H9 (cell line): ENCODE results near the gene RPS23. TPM values are rescaled to one million over a fixed set of nuclear protein-coding genes. Genes with fewer than 3 reads are reported as not detected.

Experiments
- DNase-seq: peaks from one replicate; pipeline ENCODE4 v3.0.0-alpha.2; 2017
- H2AFZ ChIP-seq: one replicate; pipeline ENCODE4 v1.6.1; 2013; ENCODE audit warnings: mild to moderate bottlenecking, low read length, control low read depth, moderate library complexity
- H2AK5ac ChIP-seq: 2 replicates; pipeline ENCODE4 v1.6.1; 2013; ENCODE audit warnings: low read length, control low read depth, mixed read lengths; ENCODE audit not compliant: insufficient read length
- H2BK120ac ChIP-seq: one replicate; pipeline ENCODE4 v1.6.1; 2013; ENCODE audit warnings: low read depth, mild to moderate bottlenecking, low read length, control low read depth, inconsistent platforms; ENCODE audit not compliant: poor library complexity, severe bottlenecking
- H2BK12ac ChIP-seq: 2 replicates; pipeline ENCODE4 v1.6.1; 2013; ENCODE audit warnings: low read length, control low read depth, mixed read lengths, low read depth; ENCODE audit not compliant: insufficient read length
- H2BK15ac ChIP-seq: 2 replicates; pipeline ENCODE4 v1.6.1; 2013; ENCODE audit warnings: low read depth, low read length, control low read depth
- H2BK20ac ChIP-seq: one replicate; pipeline ENCODE4 v1.6.1; 2013; ENCODE audit warnings: low read depth, mild to moderate bottlenecking, low read length, control low read depth, inconsistent platforms; ENCODE audit not compliant: poor library complexity, severe bottlenecking
- H2BK5ac ChIP-seq: 2 replicates; pipeline ENCODE4 v1.6.1; 2013; ENCODE audit warnings: low read length, control low read depth, mixed read lengths; ENCODE audit not compliant: insufficient read length
- H3K14ac ChIP-seq: 2 replicates; pipeline ENCODE4 v1.6.1; 2013; ENCODE audit warnings: low read length, control low read depth; ENCODE audit not compliant: insufficient read depth
- H3K18ac ChIP-seq: 2 replicates; pipeline ENCODE4 v1.6.1; 2013; ENCODE audit warnings: low read depth, mild to moderate bottlenecking, mixed read lengths, low read length, control low read depth; ENCODE audit not compliant: insufficient read length
- H3K23ac ChIP-seq: 2 replicates; pipeline ENCODE4 v1.6.1; 2013; ENCODE audit warnings: low read length, control low read depth, mixed read lengths, low read depth; ENCODE audit not compliant: insufficient read length
- H3K23me2 ChIP-seq: 2 replicates; pipeline ENCODE4 v1.6.1; 2013; ENCODE audit warnings: low read depth, mild to moderate bottlenecking, mixed read lengths, low read length, control low read depth; ENCODE audit not compliant: insufficient read length, poor library complexity, severe bottlenecking
- H3K27ac ChIP-seq: 2 replicates; pipeline ENCODE4 v1.5.1; 2013; ENCODE audit warnings: low read length, control low read depth, mixed read lengths, low read depth; ENCODE audit not compliant: insufficient read length
- H3K27me3 ChIP-seq: 2 replicates; pipeline ENCODE4 v1.6.1; 2013; ENCODE audit warnings: low read length, control low read depth, inconsistent platforms; ENCODE audit not compliant: insufficient read depth
- H3K4ac ChIP-seq: 2 replicates; pipeline ENCODE4 v1.6.1; 2013; ENCODE audit warnings: low read depth, mild to moderate bottlenecking, control low read depth, inconsistent platforms, low read length, moderate library complexity
- H3K4me1 ChIP-seq: 2 replicates; pipeline ENCODE4 v1.6.1; 2013; ENCODE audit warnings: low read length, control low read depth, inconsistent platforms; ENCODE audit not compliant: insufficient read depth
- H3K4me2 ChIP-seq: 2 replicates; pipeline ENCODE4 v1.6.1; 2013; ENCODE audit warnings: low read length, control low read depth, mixed read lengths; ENCODE audit not compliant: insufficient read length, insufficient read depth
- H3K56ac ChIP-seq: 2 replicates; pipeline ENCODE4 v1.6.1; 2013; ENCODE audit warnings: low read depth, mild to moderate bottlenecking, mixed read lengths, low read length, control low read depth; ENCODE audit not compliant: insufficient read length
- H3K79me1 ChIP-seq: 2 replicates; pipeline ENCODE4 v1.6.1; 2013; ENCODE audit warnings: low read depth, mild to moderate bottlenecking, moderate library complexity, low read length, control low read depth, inconsistent platforms; ENCODE audit not compliant: insufficient read depth, poor library complexity, severe bottlenecking
- H3K79me2 ChIP-seq: 2 replicates; pipeline ENCODE4 v1.6.1; 2013; ENCODE audit warnings: low read length, control low read depth, inconsistent platforms; ENCODE audit not compliant: insufficient read depth
- H3K9ac ChIP-seq: 2 replicates; pipeline ENCODE4 v1.6.1; 2013; ENCODE audit warnings: low read length, control low read depth, mixed read lengths; ENCODE audit not compliant: insufficient read length; ENCODE audit errors: extremely low read depth
- H3K9me3 ChIP-seq: one replicate; pipeline ENCODE4 v1.6.1; 2013; ENCODE audit warnings: low read depth, low read length, inconsistent platforms; ENCODE audit not compliant: control insufficient read depth
- H3T11ph ChIP-seq: one replicate; pipeline ENCODE4 v1.6.1; 2013; ENCODE audit warnings: mild to moderate bottlenecking, low read length, control low read depth, inconsistent platforms
- H4K20me1 ChIP-seq: one replicate; pipeline ENCODE4 v1.6.1; 2013; ENCODE audit not compliant: control insufficient read depth, insufficient read length, insufficient read depth
- H4K5ac ChIP-seq: 2 replicates; pipeline ENCODE4 v1.6.1; 2013; ENCODE audit warnings: low read depth, mild to moderate bottlenecking, mixed read lengths, low read length, control low read depth; ENCODE audit not compliant: insufficient read length
- H4K8ac ChIP-seq: replicated peaks from 2 replicates; pipeline ENCODE4 v1.6.1; 2013; ENCODE audit warnings: low read length, control low read depth, mixed read lengths, low read depth; ENCODE audit not compliant: insufficient read length
- H4K91ac ChIP-seq: 2 replicates; pipeline ENCODE4 v1.6.1; 2013; ENCODE audit warnings: low read depth, mild to moderate bottlenecking, moderate library complexity, mixed read lengths, low read length, control low read depth; ENCODE audit not compliant: insufficient read length
- H3K27ac Mint-ChIP-seq, 3 experiments: 2 replicates in 2 of 3; 3 replicates in 1 of 3; pipeline ENCODE4 v1.8.0; 2020 to 2021; ENCODE audit warnings: mixed read lengths in 3 of 3, mild to moderate bottlenecking in 1 of 3, moderate library complexity in 1 of 3
- H3K27me3 Mint-ChIP-seq: 2 replicates; pipeline ENCODE4 v1.8.0; 2021; ENCODE audit warnings: low read depth, mild to moderate bottlenecking, moderate library complexity, mixed read lengths
- H3K36me3 Mint-ChIP-seq, 3 experiments: 2 replicates in 2 of 3; 3 replicates in 1 of 3; pipeline ENCODE4 v1.8.0; 2020 to 2021; ENCODE audit warnings: low read depth in 3 of 3, mixed read lengths in 3 of 3; ENCODE audit not compliant: insufficient read depth in 1 of 3
- H3K4me1 Mint-ChIP-seq, 2 experiments: 2 replicates each; pipeline ENCODE4 v1.8.0; 2020; ENCODE audit warnings: mixed read lengths in 2 of 2
- H3K4me3 Mint-ChIP-seq, 2 experiments: 2 replicates in 1 of 2; 3 replicates in 1 of 2; pipeline ENCODE4 v1.8.0; 2020 to 2021; ENCODE audit warnings: mild to moderate bottlenecking in 2 of 2, mixed read lengths in 2 of 2, moderate library complexity in 1 of 2
- H3K9me3 Mint-ChIP-seq, 2 experiments: 2 replicates in 1 of 2; 3 replicates in 1 of 2; pipeline ENCODE4 v1.8.0; 2020; ENCODE audit warnings: mild to moderate bottlenecking in 2 of 2, mixed read lengths in 2 of 2, moderate library complexity in 1 of 2
- WGBS: extraction: QIAGEN DNeasy Blood & Tissue Kit; methylation state at CpG from one replicate; pipeline ENCODE4 v1.1.7; 2013; ENCODE audit warnings: missing lambda C conversion rate, low lambda C conversion rate, mixed read lengths; ENCODE audit not compliant: insufficient read length; ENCODE audit errors: extremely low coverage; 5-methylcytosine and 5-hydroxymethylcytosine counted together
- total RNA-seq: library from RNA; stranded (reverse); gene quantifications from 2 replicates; pipeline ENCODE4 v1.2.1, GENCODE V29; 2021
- TF ChIP-seq, protein P1 (sequence below): fragments of 200-600 bp; sonication (generic); conservative IDR thresholded peaks from 3 replicates; pipeline ENCODE4 v1.8.0; 2021; ENCODE audit warnings: antibody characterized with exemption, mild to moderate bottlenecking

RPS23 gene
- total RNA-seq, 1 experiment from 2014 or later = 2,916 TPM

DNA sequence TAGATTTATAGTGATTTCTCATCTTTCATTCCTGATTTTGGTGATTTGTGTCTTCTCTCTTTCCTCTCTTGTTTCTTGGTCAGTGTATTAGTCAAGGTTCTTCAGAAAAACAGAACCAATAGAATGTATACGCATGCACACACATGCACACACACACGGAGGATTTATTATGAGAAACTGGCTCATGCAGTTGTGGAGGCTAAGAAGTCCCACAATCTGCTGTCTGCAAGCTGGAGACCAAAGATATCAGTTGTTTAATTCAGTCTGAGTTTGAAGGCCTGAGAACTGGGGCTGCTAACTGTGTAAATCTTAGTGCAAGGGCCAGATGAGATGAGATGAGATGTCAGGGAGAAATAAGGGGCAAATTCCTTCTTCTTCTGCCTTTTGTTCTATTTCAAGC, 5.7 kb upstream of the RPS23 start:
- WGBS = no CpG with 5 or more reads among the region's 2 CpGs
- H2BK5ac ChIP-seq = no peak overlapping the region
- H3K4me1 Mint-ChIP-seq = peaks cover 14 to 23% of the 10 kb centered on the region in 2 experiments

More for the DNA sequence above, 5.7 kb upstream of the RPS23 start:
- Histone ChIP-seq H3K9ac (no peak overlapping the region), H2AFZ (no peak overlapping the region), H3K79me2 (no peaks in the 10 kb centered on the region), H3K4me2 (no peak overlapping the region), H4K8ac (no peak overlapping the region), H3K4me1 (no peaks in the 10 kb centered on the region), H3K27me3 (no peaks in the 10 kb centered on the region), H3K79me1 (no peaks in the 10 kb centered on the region), H2BK20ac (no peak overlapping the region), H2AK5ac (no peak overlapping the region), H2BK12ac (no peak overlapping the region), H3K9me3 (no peaks in the 10 kb centered on the region), H3K18ac (no peak overlapping the region), H4K20me1 (no peaks in the 10 kb centered on the region), H2BK15ac (no peak overlapping the region), H3T11ph (no peak overlapping the region), H3K23me2 (no peaks in the 10 kb centered on the region), H4K91ac (no peak overlapping the region), H4K5ac (no peak overlapping the region), H3K4ac (no peak overlapping the region), H2BK120ac (no peak overlapping the region), H3K56ac (no peak overlapping the region), H3K23ac (no peak overlapping the region), H3K14ac (no peak overlapping the region), H3K27ac (no peak overlapping the region)
- H3K27me3 Mint-ChIP-seq = no peaks in the 10 kb centered on the region
- DNase-seq = no peak
- no peak overlapping the region for H3K27ac Mint-ChIP-seq
- no peaks in the 10 kb centered on the region for H3K9me3 Mint-ChIP-seq
- H3K36me3 Mint-ChIP-seq = no peaks in the 10 kb centered on the region
- TF ChIP-seq, protein P1, sequence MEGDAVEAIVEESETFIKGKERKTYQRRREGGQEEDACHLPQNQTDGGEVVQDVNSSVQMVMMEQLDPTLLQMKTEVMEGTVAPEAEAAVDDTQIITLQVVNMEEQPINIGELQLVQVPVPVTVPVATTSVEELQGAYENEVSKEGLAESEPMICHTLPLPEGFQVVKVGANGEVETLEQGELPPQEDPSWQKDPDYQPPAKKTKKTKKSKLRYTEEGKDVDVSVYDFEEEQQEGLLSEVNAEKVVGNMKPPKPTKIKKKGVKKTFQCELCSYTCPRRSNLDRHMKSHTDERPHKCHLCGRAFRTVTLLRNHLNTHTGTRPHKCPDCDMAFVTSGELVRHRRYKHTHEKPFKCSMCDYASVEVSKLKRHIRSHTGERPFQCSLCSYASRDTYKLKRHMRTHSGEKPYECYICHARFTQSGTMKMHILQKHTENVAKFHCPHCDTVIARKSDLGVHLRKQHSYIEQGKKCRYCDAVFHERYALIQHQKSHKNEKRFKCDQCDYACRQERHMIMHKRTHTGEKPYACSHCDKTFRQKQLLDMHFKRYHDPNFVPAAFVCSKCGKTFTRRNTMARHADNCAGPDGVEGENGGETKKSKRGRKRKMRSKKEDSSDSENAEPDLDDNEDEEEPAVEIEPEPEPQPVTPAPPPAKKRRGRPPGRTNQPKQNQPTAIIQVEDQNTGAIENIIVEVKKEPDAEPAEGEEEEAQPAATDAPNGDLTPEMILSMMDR = no peak
- no peak overlapping the region for H3K4me3 Mint-ChIP-seq
